HCT116 (cell line): ENCODE data around the gene WT1. TPM values are rescaled to one million over a fixed set of nuclear protein-coding genes. Genes with fewer than 3 reads are reported as not detected.

Experiments used
- ATAC-seq: fragments of 200-7000 bp; cut with Tn5 transposase; 2 replicates; pipeline ENCODE4 v1.9.1; 2020; ENCODE audit warnings: mild to moderate bottlenecking, moderate library complexity
- BruUV-seq: library from RNA; stranded (reverse); fragments of 400-500 nt; replicated peaks from 2 replicates; lab custom pipeline; 2021; lab: Mats Ljungman, UMichigan
- CTCF ChIA-PET: fragments of 300-600 bp; sonication (Branson Sonifier 250); formaldehyde crosslinking; loops from one replicate; lab custom pipeline; 2021; ENCODE audit warnings: antibody characterized with exemption; lab: Charles Lee
- POLR2A ChIA-PET: fragments of 300-600, 350-600 bp; sonication (Branson Sonifier 250); formaldehyde crosslinking; loops from one replicate; lab custom pipeline; 2021; ENCODE audit warnings: antibody characterized with exemption; lab: Charles Lee
- RAD21 ChIA-PET, 2 experiments: fragments of 300-600 bp; sonication (Branson Sonifier 250); formaldehyde crosslinking; loops; one replicate each; lab custom pipeline; 2023; ENCODE audit warnings: low total read pairs in 2 of 2; ENCODE audit not compliant: uncharacterized antibody in 2 of 2, unreplicated experiment in 2 of 2, low non-redundant PET in 1 of 2; lab: Charles Lee
- DNase-seq: peaks from one replicate; pipeline ENCODE4 v3.0.0-alpha.2; 2010; ENCODE audit warnings: low read depth, low spot score
- H2AFZ ChIP-seq: fragments of 200-600 bp; shearing (Covaris generic), sonication (generic); 2 replicates; pipeline ENCODE4 v1.6.1; 2017; ENCODE audit warnings: low read depth, mixed run types, mixed read lengths, antibody characterized with exemption, low read length; ENCODE audit not compliant: poor library complexity, severe bottlenecking
- H3K27ac ChIP-seq: 2 replicates; pipeline ENCODE4 v1.5.1; 2012; ENCODE audit warnings: low read depth, low read length
- H3K27me3 ChIP-seq: fragments of 200-600 bp; sonication (generic); 2 replicates; pipeline ENCODE4 v1.6.1; 2016; ENCODE audit warnings: mixed run types, low read length, mixed read lengths; ENCODE audit not compliant: insufficient read depth
- H3K36me3 ChIP-seq, 2 experiments: fragments of 200-500 bp in 1 of 2; fragments of 200-600 bp in 1 of 2; sonication (Bioruptor generic) in 1 of 2; sonication (generic) in 1 of 2; 2 replicates each; pipeline versions ENCODE4 v1.5.1 to v1.6.1; 2014 to 2016; ENCODE audit warnings: low read length in 2 of 2, inconsistent platforms in 1 of 2, mixed read lengths in 1 of 2, mixed run types in 1 of 2; ENCODE audit not compliant: insufficient read depth in 2 of 2, control insufficient read depth in 1 of 2
- H3K4me1 ChIP-seq, 2 experiments: fragments of 200-600 bp in 1 of 2; sonication (generic) in 1 of 2; 2 replicates each; pipeline versions ENCODE4 v1.5.1 to v1.6.1; 2012 to 2017; ENCODE audit warnings: low read length in 2 of 2, inconsistent platforms in 1 of 2, mild to moderate bottlenecking in 1 of 2, mixed read lengths in 1 of 2, mixed run types in 1 of 2, moderate library complexity in 1 of 2; ENCODE audit not compliant: insufficient read depth in 2 of 2, control insufficient read depth in 1 of 2
- H3K4me2 ChIP-seq: fragments of 200-600 bp; sonication (generic); 2 replicates; pipeline ENCODE4 v1.6.1; 2017; ENCODE audit warnings: mixed run types, low read length, mixed read lengths
- H3K4me3 ChIP-seq, 2 experiments: fragments of 200-600 bp in 1 of 2; sonication (generic) in 1 of 2; replicated peaks in 1 of 2; 2 replicates each; pipeline ENCODE4 v1.5.1; 2011 to 2016; ENCODE audit warnings: low read length in 2 of 2, control low read depth in 1 of 2, low read depth in 1 of 2, mild to moderate bottlenecking in 1 of 2, mixed read lengths in 1 of 2, mixed run types in 1 of 2
- H3K79me2 ChIP-seq: fragments of 200-600 bp; sonication (generic); 2 replicates; pipeline ENCODE4 v1.6.1; 2017; ENCODE audit warnings: mild to moderate bottlenecking, mixed run types, low read length, moderate library complexity, mixed read lengths; ENCODE audit not compliant: insufficient read depth
- H3K9ac ChIP-seq: fragments of 200-600 bp; sonication (generic); 2 replicates; pipeline ENCODE4 v1.6.1; 2016; ENCODE audit warnings: low read length, mixed read lengths
- H3K9me2 ChIP-seq: fragments of 200-600 bp; sonication (generic), shearing (Covaris generic); 2 replicates; pipeline ENCODE4 v1.6.1; 2017; ENCODE audit warnings: mixed run types, mild to moderate bottlenecking, moderate library complexity; ENCODE audit not compliant: insufficient read depth
- H3K9me3 ChIP-seq, 2 experiments: fragments of 200-500 bp in 1 of 2; fragments of 200-600 bp in 1 of 2; sonication (Bioruptor generic) in 1 of 2; sonication (generic) in 1 of 2; 2 replicates each; pipeline ENCODE4 v1.6.1; 2014 to 2017; ENCODE audit warnings: low read length in 2 of 2, mixed read lengths in 2 of 2, inconsistent platforms in 1 of 2, low read depth in 1 of 2, mild to moderate bottlenecking in 1 of 2, mixed run types in 1 of 2, moderate library complexity in 1 of 2; ENCODE audit not compliant: control insufficient read depth in 1 of 2, insufficient read depth in 1 of 2
- H4K20me1 ChIP-seq: fragments of 200-600 bp; sonication (generic), shearing (Covaris generic); 2 replicates; pipeline ENCODE4 v1.6.1; 2017; ENCODE audit warnings: mixed run types, mild to moderate bottlenecking, moderate library complexity; ENCODE audit not compliant: insufficient read depth
- CBX3 ChIP-seq: IDR thresholded peaks from 2 replicates; pipeline ENCODE4 v1.6.1; 2012; ENCODE audit warnings: low read depth
- CEBPB ChIP-seq: IDR thresholded peaks from 2 replicates; pipeline ENCODE4 v1.6.1; 2012; ENCODE audit warnings: low read depth
- EGR1 ChIP-seq: IDR thresholded peaks from 2 replicates; pipeline ENCODE4 v1.6.1; 2012; ENCODE audit warnings: low read depth
- EZH2 ChIP-seq: fragments of 200-600 bp; sonication (generic); IDR thresholded peaks from 2 replicates; pipeline ENCODE4 v1.6.1; 2017; ENCODE audit warnings: antibody characterized with exemption, mixed run types
- EZH2phosphoT487 ChIP-seq: fragments of 200-600 bp; IDR thresholded peaks from 2 replicates; pipeline ENCODE4 v1.6.1; 2018; ENCODE audit warnings: antibody characterized with exemption, borderline replicate concordance
- REST ChIP-seq: IDR thresholded peaks from 2 replicates; pipeline ENCODE4 v1.6.1; 2012; ENCODE audit warnings: low read depth
- SP1 ChIP-seq: IDR thresholded peaks from 2 replicates; pipeline ENCODE4 v1.6.1; 2012; ENCODE audit warnings: low read depth
- SRF ChIP-seq: IDR thresholded peaks from 2 replicates; pipeline ENCODE4 v1.6.1; 2012; ENCODE audit warnings: low read depth
- TCF7L2 ChIP-seq: IDR thresholded peaks from 2 replicates; pipeline ENCODE4 v1.7.0; 2011; ENCODE audit warnings: borderline replicate concordance, inconsistent platforms; ENCODE audit not compliant: insufficient read depth, insufficient read length; ENCODE audit errors: extremely low read depth
- YY1 ChIP-seq: IDR thresholded peaks from 2 replicates; pipeline ENCODE4 v1.6.1; 2011; ENCODE audit warnings: low read length, low read depth, moderate library complexity, mild to moderate bottlenecking; ENCODE audit not compliant: insufficient replicate concordance; ENCODE audit errors: extremely low read depth
- intact Hi-C: fragments of 100-400 bp; cut with micrococcal nuclease; formaldehyde crosslinking; loops from 2 replicates; pipeline ENCODE4 v1.10.0; 2022
- total RNA-seq: library from RNA; stranded (reverse); gene quantifications from one replicate; pipeline ENCODE4 v1.2.1, GENCODE V29; 2021; ENCODE audit not compliant: unreplicated experiment

The WT1 gene
- total RNA-seq, 1 experiment from 2014 or later: 0.07 TPM

- Histone ChIP-seq H3K4me3 (no peak overlapping the region), H3K9me2 (no peaks in the 10 kb centered on the region), H3K79me2 (no peaks in the 10 kb centered on the region), H3K27me3 (peaks cover 3% of the 10 kb centered on the region; the same call in 1 of the 2 replicates), H3K9me3 (no peaks in the 10 kb centered on the region), H3K27ac (no peak overlapping the region), H4K20me1 (no peaks in the 10 kb centered on the region), H3K4me1 (no peaks in the 10 kb centered on the region), H3K9ac (no peak overlapping the region), H2AFZ (no peak overlapping the region), H3K4me2 (no peak overlapping the region), H3K36me3 (no peaks in the 10 kb centered on the region)
- POLR2A ChIA-PET: no interaction called here
- no peak for ATAC-seq
- RAD21 ChIA-PET: no interaction called here
- BruUV-seq: no TSS peak
- intact Hi-C loops: no loop called here
- TF ChIP-seq EZH2phosphoT487 (no peak), REST (no peak), SRF (no peak), CEBPB (no peak), CBX3 (no peak)
- DNase-seq: no peak
- CTCF ChIA-PET: no interaction called here
Measured at GRCh38 chr11:32429477-32429876, 5.9 kb downstream of the WT1 start.

- Histone ChIP-seq H4K20me1 (no peaks in the 10 kb centered on the region), H3K79me2 (no peaks in the 10 kb centered on the region), H3K36me3 (no peaks in the 10 kb centered on the region), H2AFZ (no peak overlapping the region), H3K9ac (no peak overlapping the region), H3K4me3 (no peak overlapping the region), H3K9me3 (no peaks in the 10 kb centered on the region), H3K27ac (no peak overlapping the region), H3K27me3 (peaks cover 7% of the 10 kb centered on the region), H3K4me1 (no peaks in the 10 kb centered on the region), H3K4me2 (no peak overlapping the region), H3K9me2 (no peaks in the 10 kb centered on the region)
- RAD21 ChIA-PET: no interaction called here
- TF ChIP-seq TCF7L2 (no peak), EZH2 (no peak), SP1 (no peak), YY1 (no peak), EGR1 (no peak)
- no peak for DNase-seq
- POLR2A ChIA-PET: no interaction called here
- BruUV-seq: no TSS peak
- CTCF ChIA-PET: no interaction called here
- intact Hi-C loops: no loop called here
- no peak for ATAC-seq
Measured at GRCh38 chr11:32428665-32429303, 6.6 kb downstream of the WT1 start.
